GM12878 (cell line): ENCODE results near the gene ZFP64.

ENCODE experiments used
- CTCF ChIP-seq, 3 experiments: IDR thresholded peaks in 2 of 3; conservative IDR thresholded peaks in 1 of 3; 2 replicates each; pipeline ENCODE4 v1.5.1; 2011; ENCODE audit warnings: low read depth in 3 of 3, low read length in 3 of 3, mild to moderate bottlenecking in 3 of 3, control low read depth in 2 of 3, moderate library complexity in 2 of 3, inconsistent platforms in 1 of 3, mixed read lengths in 1 of 3; ENCODE audit not compliant: control insufficient read depth in 2 of 3, insufficient read depth in 1 of 3; ENCODE audit errors: extremely low read depth in 1 of 3
- KDM1A ChIP-seq: fragments of 200-600 bp; sonication (generic); IDR thresholded peaks from 2 replicates; pipeline ENCODE4 v1.6.1; 2016; ENCODE audit warnings: borderline replicate concordance
- MAX ChIP-seq: IDR thresholded peaks from 2 replicates; pipeline ENCODE4 v1.6.1; 2012; ENCODE audit warnings: low read depth, low read length, improper control_type of control experiment
- MEF2A ChIP-seq: IDR thresholded peaks from 2 replicates; pipeline ENCODE4 v1.6.1; 2011; ENCODE audit warnings: low read depth, mild to moderate bottlenecking, low read length, moderate library complexity; ENCODE audit not compliant: insufficient read depth
- NFIC ChIP-seq: IDR thresholded peaks from 2 replicates; pipeline ENCODE4 v1.6.1; 2012; ENCODE audit warnings: low read depth, mild to moderate bottlenecking, inconsistent platforms, low read length, moderate library complexity
- TAF1 ChIP-seq: IDR thresholded peaks from 2 replicates; pipeline ENCODE4 v1.6.1; 2011; ENCODE audit warnings: mild to moderate bottlenecking, low read depth, low read length, borderline replicate concordance
- ZBTB33 ChIP-seq: fragments of 450-650 bp; IDR thresholded peaks from 2 replicates; pipeline ENCODE4 v1.6.1; 2017; ENCODE audit warnings: mild to moderate bottlenecking
- ZZZ3 ChIP-seq: IDR thresholded peaks from 2 replicates; pipeline ENCODE4 v1.6.1; 2011; ENCODE audit warnings: low read depth; ENCODE audit not compliant: control insufficient read depth, insufficient read length

DNA sequence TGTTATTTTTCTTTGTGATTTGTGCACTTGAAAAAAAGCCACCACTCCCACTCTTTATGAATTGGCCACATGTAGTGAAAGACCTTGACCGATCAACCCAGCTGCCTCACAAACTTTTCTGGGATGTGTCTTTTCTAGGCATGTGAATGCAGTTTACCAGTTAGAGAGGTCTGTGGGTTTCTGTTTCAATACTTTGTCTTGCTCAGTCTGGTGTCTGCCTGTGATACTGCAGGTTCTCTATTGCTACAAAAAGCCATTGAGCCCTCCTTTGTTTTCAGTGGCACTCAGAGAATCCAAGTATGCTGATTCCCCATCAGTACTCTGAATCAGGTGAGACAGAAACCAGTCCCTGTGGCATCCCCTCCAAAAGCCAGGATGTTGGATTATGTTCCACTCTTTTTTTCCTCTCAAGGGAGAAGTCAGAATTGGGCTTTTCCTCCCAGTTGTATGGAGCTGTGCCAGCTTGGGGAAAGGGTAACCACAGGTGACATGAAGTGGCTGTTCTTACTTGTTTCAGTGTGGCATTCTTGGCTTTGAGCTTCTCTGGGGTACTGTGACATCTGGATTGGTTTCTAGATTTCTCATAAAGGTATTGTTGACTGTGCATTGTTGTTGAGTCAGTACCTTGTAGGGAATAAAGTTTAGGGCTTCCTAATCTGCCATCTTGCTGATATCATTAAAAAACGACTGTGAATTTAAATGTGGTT, 26.3 kb upstream of the ZFP64 start:
- TF ChIP-seq MEF2A (no peak), ZBTB33 (no peak), KDM1A (no peak), CTCF (IDR thresholded peaks at IDR 0.05 in 2 of 3, conservative IDR thresholded peaks at IDR 0.05 in 1 of 3; ENCODE audit: control insufficient read depth in 2 of 3, extremely low read depth in 1 of 3, insufficient read depth in 1 of 3, low read depth in 3 of 3, low read length in 3 of 3) (no peak), MAX (no peak), TAF1 (no peak), ZZZ3 (no peak), NFIC (no peak)
